Measurements from ENCODE around the gene TVP23C.
"Not testable (repeated sequence)": the region's sequence is repeated elsewhere in the genome, so short reads cannot be mapped to it uniquely, and the experiment has no call there.

- TF ChIP-seq ZNF274 (IDR thresholded peaks at IDR 0.05; ENCODE audit: low read depth, low read length); YY1 (IDR thresholded peaks at IDR 0.05; ENCODE audit: insufficient read depth, insufficient read length): not testable (repeated sequence)
These were observed 16.7 kb downstream of the TVP23C start for GRCh38 chr17:15546604-15547003.

Measured in NT2/D1 (cell line).